Left lung (tissue), 10 donors: ENCODE measurements around the gene OBSCN. TPM values are rescaled to one million over a fixed set of nuclear protein-coding genes. Genes with fewer than 3 reads are reported as not detected.

Source experiments
- ATAC-seq: fragments of 200-7000 bp; cut with Tn5 transposase; one replicate; pipeline ENCODE4 v1.9.1; 2020; ENCODE audit warnings: moderate library complexity
- DNase-seq, 4 donors: peaks; one replicate each; pipeline ENCODE4 v3.0.0-alpha.2; 2013 to 2020
- H3K27ac ChIP-seq, 2 donors: fragments of 200-600 bp; sonication (generic) in 1 of 2; one replicate each; pipeline versions ENCODE4 v1.5.0 to v1.8.0; 2020 to 2021
- H3K27me3 ChIP-seq, 2 donors: fragments of 200-600 bp; sonication (generic) in 1 of 2; one replicate each; pipeline versions ENCODE4 v1.5.0 to v1.8.0; 2020 to 2021
- H3K36me3 ChIP-seq, 2 donors: fragments of 200-600 bp; sonication (generic) in 1 of 2; one replicate each; pipeline versions ENCODE4 v1.5.0 to v1.8.0; 2020 to 2021
- H3K4me1 ChIP-seq, 2 donors: fragments of 200-600 bp; one replicate each; pipeline ENCODE4 v1.8.0; 2021
- H3K4me3 ChIP-seq, 2 donors: fragments of 200-600 bp; sonication (generic) in 1 of 2; one replicate each; pipeline versions ENCODE4 v1.5.0 to v1.8.0; 2020 to 2021; ENCODE audit warnings: mild to moderate bottlenecking in 1 of 2
- H3K9me3 ChIP-seq, 2 donors: fragments of 200-600 bp; sonication (generic) in 1 of 2; one replicate each; pipeline versions ENCODE4 v1.5.0 to v1.8.0; 2020 to 2021
- intact Hi-C, 2 donors: fragments of 100-400 bp; cut with DNase I; formaldehyde crosslinking; loops; one replicate each; pipeline versions ENCODE4 v1.11.2 to v1.14.2; 2022
- polyA plus RNA-seq, 6 donors: library from polyadenylated mRNA; unstranded; fragments of 120-200 nt; gene quantifications; one replicate each; pipeline ENCODE4 v1.2.1, GENCODE V29; 2013; ENCODE audit not compliant: insufficient read length in 6 of 6
- total RNA-seq, 2 donors: library from RNA; stranded (reverse); fragmentation: NEBNext Ultra II Directional; extraction: Animal tissue kit (Norgen Biotek cat#: 25700); gene quantifications; one replicate each; pipeline ENCODE4 v1.2.1, GENCODE V29; 2021
- TF ChIP-seq, protein P1 (sequence below), 2 donors: fragments of 200-600 bp; sonication (generic) in 1 of 2; IDR thresholded peaks; one replicate each; pipeline versions ENCODE4 v1.5.0 to v1.8.0; 2021; ENCODE audit warnings: antibody characterized with exemption in 2 of 2
- donor health status: DM: no; HTN: yes; CAD: no.
- donor health status: DM: no; HTN: no; CAD: no.

OBSCN gene
- total and polyA plus RNA-seq, 8 donors, result 20.3 to 69.5 (median 47.5) TPM

DNA sequence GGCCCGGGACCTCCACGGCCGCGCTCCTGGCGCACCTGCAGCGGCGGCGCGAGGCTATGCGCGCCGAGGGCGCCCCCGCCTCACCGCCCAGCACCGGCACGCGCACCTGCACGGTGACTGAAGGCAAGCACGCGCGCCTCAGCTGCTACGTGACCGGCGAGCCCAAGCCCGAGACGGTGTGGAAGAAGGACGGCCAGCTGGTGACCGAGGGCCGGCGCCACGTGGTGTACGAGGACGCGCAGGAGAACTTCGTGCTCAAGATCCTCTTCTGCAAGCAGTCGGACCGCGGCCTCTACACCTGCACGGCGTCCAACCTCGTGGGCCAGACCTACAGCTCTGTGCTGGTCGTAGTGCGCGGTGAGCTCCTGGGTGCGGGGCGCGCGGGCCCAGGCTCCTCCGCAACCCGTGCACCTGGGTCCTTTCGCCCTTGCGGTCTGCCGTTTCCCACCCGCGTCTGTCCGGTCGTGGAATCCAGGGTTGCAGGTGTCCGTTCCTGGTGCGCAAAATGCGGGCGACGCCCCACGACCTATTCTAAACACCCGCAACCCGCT lies 4.6 kb downstream of the OBSCN start:
- Histone ChIP-seq H3K27ac (no peak overlapping the region), H3K36me3 (no peaks in the 10 kb centered on the region), H3K4me3 (peak overlapping the region; percentile 39 to 52), H3K27me3 (peaks cover 0 to 31% of the 10 kb centered on the region in 2 donors), H3K4me1 (peaks cover 0 to 16% of the 10 kb centered on the region in 2 donors), H3K9me3 (no peaks in the 10 kb centered on the region)
- TF ChIP-seq, protein P1, sequence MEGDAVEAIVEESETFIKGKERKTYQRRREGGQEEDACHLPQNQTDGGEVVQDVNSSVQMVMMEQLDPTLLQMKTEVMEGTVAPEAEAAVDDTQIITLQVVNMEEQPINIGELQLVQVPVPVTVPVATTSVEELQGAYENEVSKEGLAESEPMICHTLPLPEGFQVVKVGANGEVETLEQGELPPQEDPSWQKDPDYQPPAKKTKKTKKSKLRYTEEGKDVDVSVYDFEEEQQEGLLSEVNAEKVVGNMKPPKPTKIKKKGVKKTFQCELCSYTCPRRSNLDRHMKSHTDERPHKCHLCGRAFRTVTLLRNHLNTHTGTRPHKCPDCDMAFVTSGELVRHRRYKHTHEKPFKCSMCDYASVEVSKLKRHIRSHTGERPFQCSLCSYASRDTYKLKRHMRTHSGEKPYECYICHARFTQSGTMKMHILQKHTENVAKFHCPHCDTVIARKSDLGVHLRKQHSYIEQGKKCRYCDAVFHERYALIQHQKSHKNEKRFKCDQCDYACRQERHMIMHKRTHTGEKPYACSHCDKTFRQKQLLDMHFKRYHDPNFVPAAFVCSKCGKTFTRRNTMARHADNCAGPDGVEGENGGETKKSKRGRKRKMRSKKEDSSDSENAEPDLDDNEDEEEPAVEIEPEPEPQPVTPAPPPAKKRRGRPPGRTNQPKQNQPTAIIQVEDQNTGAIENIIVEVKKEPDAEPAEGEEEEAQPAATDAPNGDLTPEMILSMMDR (IDR thresholded peaks at IDR 0.05), result no peak
- DNase-seq (peak in 1 of 4 donors; percentile 77), ATAC-seq (no peak)
- intact Hi-C loops, result no loop called here

DNA sequence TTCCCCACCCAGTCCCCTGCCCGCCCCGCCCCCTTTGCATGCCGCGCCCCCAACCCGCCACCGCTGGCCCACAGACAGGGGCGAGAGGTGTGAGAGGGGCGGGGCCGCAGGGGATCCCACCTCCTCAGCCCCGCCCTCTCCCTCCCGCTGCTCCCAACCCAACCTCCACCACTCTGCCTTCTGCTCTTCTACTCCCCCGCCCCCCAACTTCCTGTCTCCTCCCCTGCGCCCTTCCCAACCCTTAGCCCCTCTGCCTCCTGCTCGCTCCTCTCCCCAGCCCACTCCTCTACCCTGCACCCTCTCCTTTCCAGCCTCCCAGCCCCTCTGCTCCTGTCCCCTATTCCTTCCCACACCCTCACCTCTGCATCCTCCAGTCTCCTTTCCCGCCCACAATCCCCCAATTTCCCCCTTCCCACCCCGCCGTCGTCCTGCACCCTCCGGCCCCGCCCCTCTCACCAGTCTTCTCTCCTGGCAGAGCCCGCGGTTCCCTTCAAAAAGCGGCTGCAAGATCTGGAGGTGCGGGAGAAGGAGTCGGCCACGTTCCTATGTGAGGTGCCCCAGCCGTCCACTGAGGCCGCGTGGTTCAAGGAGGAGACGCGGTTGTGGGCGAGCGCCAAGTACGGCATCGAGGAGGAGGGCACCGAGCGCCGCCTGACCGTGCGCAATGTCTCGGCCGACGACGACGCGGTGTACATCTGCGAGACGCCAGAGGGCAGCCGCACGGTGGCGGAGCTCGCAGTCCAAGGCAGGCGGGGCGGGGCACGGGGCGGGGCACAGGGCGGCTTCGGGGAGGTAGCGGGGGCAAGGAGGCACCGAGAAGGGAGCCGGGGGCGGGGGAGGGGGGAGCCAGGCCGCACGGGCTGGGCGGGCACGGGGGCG lies 5.4 kb downstream of the OBSCN start:
- peaks cover 0 to 3% of the 10 kb centered on the region in 2 donors for H3K36me3 ChIP-seq
- intact Hi-C loops, result no loop called here
- H3K27me3 ChIP-seq, result peaks cover 0 to 24% of the 10 kb centered on the region in 2 donors
- H3K4me1 ChIP-seq, result peaks cover 0 to 16% of the 10 kb centered on the region in 2 donors
- ATAC-seq, result peak; percentile 95
- TF ChIP-seq, protein P1 (IDR thresholded peaks at IDR 0.05), result peak; percentile 35 to 54
- H3K4me3 ChIP-seq, result peak overlapping the region; percentile 39 to 52
- H3K9me3 ChIP-seq, result no peaks in the 10 kb centered on the region
- peak overlapping the region in 1 of 2 donors; percentile 53 for H3K27ac ChIP-seq
- peak; percentile 76 to 96 (median 90) for DNase-seq

DNA sequence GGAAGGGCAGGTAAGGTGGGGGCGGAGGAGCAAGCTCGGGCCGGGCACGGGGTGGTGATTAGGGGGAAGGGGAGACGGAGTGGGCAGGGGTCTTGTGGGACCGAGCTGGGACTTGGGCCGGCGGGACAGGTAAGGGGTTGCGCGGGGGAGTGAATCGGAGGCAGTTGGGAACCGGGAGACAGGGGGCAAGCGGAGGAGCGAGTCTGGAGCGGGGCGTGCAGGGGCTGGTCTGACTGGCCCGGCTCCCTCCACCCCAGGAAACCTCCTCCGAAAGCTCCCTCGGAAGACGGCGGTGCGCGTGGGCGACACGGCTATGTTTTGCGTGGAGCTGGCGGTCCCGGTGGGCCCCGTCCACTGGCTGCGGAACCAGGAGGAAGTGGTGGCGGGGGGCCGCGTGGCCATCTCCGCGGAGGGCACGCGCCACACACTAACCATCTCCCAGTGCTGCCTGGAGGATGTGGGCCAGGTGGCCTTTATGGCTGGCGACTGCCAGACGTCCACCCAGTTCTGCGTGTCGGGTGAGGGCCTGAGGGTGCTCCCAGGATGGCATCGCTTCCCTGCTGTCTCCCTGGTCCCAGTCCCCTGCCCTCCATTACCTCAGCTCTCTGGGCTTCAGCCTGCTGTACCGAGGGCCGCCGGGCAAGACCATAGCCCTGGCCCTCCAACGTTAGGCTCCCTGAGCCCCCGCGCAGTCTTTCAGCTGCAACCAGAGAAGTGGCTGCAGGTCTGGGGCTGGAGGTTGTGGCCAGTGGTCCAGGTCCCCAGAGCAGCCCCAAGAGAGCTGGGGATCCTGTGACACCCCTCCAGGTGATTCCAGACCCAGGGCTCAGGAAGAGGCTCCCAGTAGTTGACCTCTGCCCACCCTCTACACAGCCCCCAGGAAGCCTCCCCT lies 6.3 kb downstream of the OBSCN start:
- intact Hi-C loops, result no loop called here
- Histone ChIP-seq H3K4me1 (peaks cover 0 to 16% of the 10 kb centered on the region in 2 donors), H3K27me3 (peaks cover 0 to 15% of the 10 kb centered on the region in 2 donors), H3K27ac (no peak overlapping the region), H3K9me3 (no peaks in the 10 kb centered on the region), H3K36me3 (peaks cover 0 to 11% of the 10 kb centered on the region in 2 donors), H3K4me3 (peak overlapping the region; percentile 39 to 52)
- DNase-seq (no peak), ATAC-seq (no peak)
- TF ChIP-seq, protein P1 (IDR thresholded peaks at IDR 0.05), result no peak

DNA sequence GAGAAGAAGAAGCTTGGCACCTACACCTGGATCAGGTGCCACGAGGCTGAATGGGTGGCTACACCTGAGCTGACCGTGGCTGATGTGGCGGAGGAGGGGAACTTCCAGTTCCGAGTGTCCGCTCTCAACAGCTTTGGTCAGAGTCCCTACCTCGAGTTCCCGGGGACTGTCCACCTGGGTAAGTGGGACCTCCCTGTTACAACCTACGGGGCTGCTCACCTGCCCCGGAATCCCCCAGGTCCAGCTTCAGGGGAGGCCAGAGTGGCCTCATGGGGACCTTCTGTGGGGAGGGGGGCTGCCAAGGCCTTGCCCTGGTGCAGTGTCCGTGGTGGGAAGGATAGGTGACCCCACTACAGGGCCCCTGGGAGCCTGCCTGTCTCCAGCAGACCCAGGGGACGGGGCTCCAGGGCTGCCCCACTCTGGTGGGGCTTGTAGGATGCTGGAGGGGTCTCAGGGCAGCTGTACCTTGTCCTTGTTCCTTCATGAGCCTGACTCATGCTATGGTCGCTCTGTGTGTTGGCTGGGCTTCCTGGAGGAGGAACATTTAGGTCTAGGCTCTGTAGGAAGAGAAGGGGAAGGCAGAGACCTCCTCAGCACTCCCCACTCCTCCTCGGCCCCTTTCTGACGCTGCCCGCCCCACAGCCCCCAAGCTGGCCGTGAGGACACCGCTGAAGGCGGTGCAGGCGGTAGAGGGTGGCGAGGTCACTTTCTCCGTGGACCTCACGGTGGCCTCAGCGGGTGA lies 7.2 kb downstream of the OBSCN start:
- Histone ChIP-seq H3K36me3 (peaks cover 0 to 20% of the 10 kb centered on the region in 2 donors), H3K4me3 (no peak overlapping the region), H3K27ac (no peak overlapping the region), H3K9me3 (no peaks in the 10 kb centered on the region), H3K4me1 (peaks cover 0 to 16% of the 10 kb centered on the region in 2 donors), H3K27me3 (peaks cover 0 to 14% of the 10 kb centered on the region in 2 donors)
- TF ChIP-seq, protein P1 (IDR thresholded peaks at IDR 0.05), result no peak
- intact Hi-C loops, result no loop called here
- no peak for ATAC-seq
- DNase-seq, result no peak
